Measurements from ENCODE around the gene LAG3. TPM values are rescaled to one million over a fixed set of nuclear protein-coding genes. Genes with fewer than 3 reads are reported as not detected.

The LAG3 gene
- total and polyA plus RNA-seq, 10 of the 15 experiments (the other 5 are each of a cell fraction or from before 2014, with no cell fraction given) = 0.52 to 4.2 (median 1.0) TPM; not detected in 1

- TF ChIP-seq USF1 (IDR thresholded peaks at IDR 0.05; ENCODE audit: borderline replicate concordance, extremely low read length, insufficient read depth, low read depth, low read length) (no peak), ZBTB33 (IDR thresholded peaks at IDR 0.05) (no peak), RFX5 (IDR thresholded peaks at IDR 0.05; ENCODE audit: low read depth, low read length) (no peak), ZBTB4 (CRISPR knock-in tag; IDR thresholded peaks at IDR 0.05) (no peak), ATF3 (IDR thresholded peaks at IDR 0.05; ENCODE audit: borderline replicate concordance, extremely low read depth, low read depth, low read length) (no peak), ZZZ3 (IDR thresholded peaks at IDR 0.05; ENCODE audit: control insufficient read depth, insufficient read length, low read depth) (no peak), IRF5 (IDR thresholded peaks at IDR 0.05; ENCODE audit: borderline replicate concordance) (no peak), CTCF (IDR thresholded peaks at IDR 0.05 in 2 of 3, conservative IDR thresholded peaks at IDR 0.05 in 1 of 3; ENCODE audit: control insufficient read depth in 2 of 3, extremely low read depth in 1 of 3, insufficient read depth in 1 of 3, low read depth in 3 of 3, low read length in 3 of 3) (peak; percentile 95 to 99 (median 97); a peak in 3 of 6 replicates), RAD21 (IDR thresholded peaks at IDR 0.05; ENCODE audit: insufficient read depth, low read depth, low read length) (no peak), YY1 (IDR thresholded peaks at IDR 0.05; ENCODE audit: low read depth, low read length) (peak; percentile 75; the same call in 1 of the 2 replicates), CREB1 (IDR thresholded peaks at IDR 0.05; ENCODE audit: low read depth) (peak; percentile 86), CHD2 (IDR thresholded peaks at IDR 0.05; ENCODE audit: borderline replicate concordance, low read depth, low read length) (peak; percentile 86), TAF1 (IDR thresholded peaks at IDR 0.05; ENCODE audit: borderline replicate concordance, low read depth, low read length) (peak; percentile 55; the same call in 1 of the 2 replicates), CBFB (IDR thresholded peaks at IDR 0.05; ENCODE audit: low read depth) (no peak), RELA (IDR thresholded peaks at IDR 0.05; ENCODE audit: borderline replicate concordance, partially characterized antibody) (peak; percentile 50), MXI1 (IDR thresholded peaks at IDR 0.05; ENCODE audit: low read depth, low read length) (peak; percentile 52), BACH1 (IDR thresholded peaks at IDR 0.05; ENCODE audit: borderline replicate concordance) (peak; percentile 69), MYC (IDR thresholded peaks at IDR 0.05; ENCODE audit: insufficient read depth, insufficient read length, insufficient replicate concordance, low read length, severe bottlenecking) (no peak)
These were observed 19.2 kb upstream of the LAG3 start, which contains the start of gene MLF2 (continued) for GRCh38 chr12:6752921-6753771.

Measured in GM12878 (cell line).